GM12891 (cell line): Measurements from ENCODE around the gene ZNF619.

ENCODE experiments used
- PAX5 ChIP-seq: IDR thresholded peaks from 2 replicates; pipeline ENCODE4 v1.6.1; 2011; ENCODE audit warnings: low read length, moderate library complexity, mild to moderate bottlenecking; ENCODE audit not compliant: insufficient read depth, severe bottlenecking
- POLR2A ChIP-seq: IDR thresholded peaks from 2 replicates; pipeline ENCODE4 v1.6.1; 2011; ENCODE audit warnings: low read depth, low read length, control low read depth
- POLR2AphosphoS5 ChIP-seq: IDR thresholded peaks from 2 replicates; pipeline ENCODE4 v1.6.1; 2011; ENCODE audit warnings: low read depth, low read length, control low read depth
- POU2F2 ChIP-seq: IDR thresholded peaks from 2 replicates; pipeline ENCODE4 v1.6.1; 2011; ENCODE audit warnings: low read depth, mild to moderate bottlenecking, control low read depth, low read length, moderate library complexity
- SPI1 ChIP-seq: IDR thresholded peaks from 2 replicates; pipeline ENCODE4 v1.6.1; 2011; ENCODE audit warnings: low read depth, low read length, control low read depth
- TAF1 ChIP-seq: IDR thresholded peaks from 2 replicates; pipeline ENCODE4 v1.6.1; 2011; ENCODE audit warnings: low read depth, low read length, control low read depth

DNA sequence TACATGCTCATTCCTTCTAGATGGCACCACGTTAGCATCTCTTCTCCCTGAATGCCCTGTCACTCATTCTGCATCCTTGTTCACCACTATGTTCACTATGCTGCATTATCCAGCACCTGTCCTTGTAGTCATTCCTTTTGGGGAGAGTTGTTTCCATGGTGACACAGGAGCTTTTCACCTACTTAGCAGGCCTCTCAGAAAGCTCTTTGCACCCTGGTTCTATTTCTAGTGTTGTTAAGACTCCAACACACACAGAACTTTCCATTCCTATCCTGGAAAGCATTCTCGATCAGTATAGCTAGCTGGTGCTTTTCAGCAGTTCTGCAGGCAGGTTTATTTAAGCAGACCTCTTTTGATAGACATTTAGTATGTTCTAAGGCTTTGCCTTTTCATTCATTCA is 26.5 kb upstream of the ZNF619 start:
- no peak for TF ChIP-seq POLR2A
- no peak for TF ChIP-seq PAX5
- no peak for TF ChIP-seq TAF1
- no peak for TF ChIP-seq POLR2AphosphoS5
- no peak for TF ChIP-seq POU2F2
- TF ChIP-seq SPI1, result no peak
